Measurements from ENCODE around the gene ALAS1. TPM values are rescaled to one million over a fixed set of nuclear protein-coding genes. Genes with fewer than 3 reads are reported as not detected.
A peak's percentile ranks its signal among the peaks of the same experiment; 100 is the strongest.

ALAS1 gene
- total and polyA plus RNA-seq, 2 of the 13 experiments (the other 11 are each of a cell fraction or from before 2014, with no cell fraction given), result 36.0 to 43.2 TPM

GRCh38 chr3:52238193-52238760 is 40.3 kb downstream of the ALAS1 start (continued):
- peak; percentile 74 for TF ChIP-seq ARID4A (CRISPR knock-in tag; IDR thresholded peaks at IDR 0.05; ENCODE audit: borderline replicate concordance)
- TF ChIP-seq SRSF1 (optimal IDR thresholded peaks at IDR 0.05; ENCODE audit: low read depth, low read length), result no peak
- TF ChIP-seq GABPA (IDR thresholded peaks at IDR 0.05; ENCODE audit: low read depth, low read length), result no peak
- TF ChIP-seq GABPA (CRISPR knock-in tag; IDR thresholded peaks at IDR 0.05; ENCODE audit: low read depth), result peak; percentile 64
- TF ChIP-seq ZNF614 (CRISPR knock-in tag; IDR thresholded peaks at IDR 0.05; ENCODE audit: borderline replicate concordance), result peak; percentile 63; the same call in 1 of the 2 replicates
- TF ChIP-seq CSRNP1 (CRISPR knock-in tag; IDR thresholded peaks at IDR 0.05), result 0 out of 2 replicates have a peak, but pooled peaks have one; percentile 34
- peak; percentile 79 for TF ChIP-seq ELF1 (CRISPR knock-in tag; IDR thresholded peaks at IDR 0.05)
- 0 out of 2 replicates have a peak, but pooled peaks have one; percentile 38 for TF ChIP-seq ZNF441 (CRISPR knock-in tag; IDR thresholded peaks at IDR 0.05; ENCODE audit: borderline replicate concordance)
- TF ChIP-seq ZNF83 (CRISPR knock-in tag; IDR thresholded peaks at IDR 0.05; ENCODE audit: borderline replicate concordance), result 0 out of 2 replicates have a peak, but pooled peaks have one; percentile 70
- no peak for TF ChIP-seq ZNF558 (CRISPR knock-in tag; IDR thresholded peaks at IDR 0.05; ENCODE audit: borderline replicate concordance)
- peak; percentile 44; the same call in 1 of the 2 replicates for TF ChIP-seq CBX5 (CRISPR knock-in tag; IDR thresholded peaks at IDR 0.05; ENCODE audit: borderline replicate concordance)
- peak; percentile 46; the same call in 1 of the 2 replicates for TF ChIP-seq SNAPC5 (CRISPR knock-in tag; IDR thresholded peaks at IDR 0.05; ENCODE audit: borderline replicate concordance)
- TF ChIP-seq ETV5 (CRISPR knock-in tag; IDR thresholded peaks at IDR 0.05; ENCODE audit: borderline replicate concordance), result no peak; the same call in none of the 2 replicates
- TF ChIP-seq ZNF781 (CRISPR knock-in tag; IDR thresholded peaks at IDR 0.05; ENCODE audit: borderline replicate concordance, not compliant biosample characterization), result peak; percentile 45
- TF ChIP-seq ZNF335 (CRISPR knock-in tag; IDR thresholded peaks at IDR 0.05), result no peak
- TF ChIP-seq MXI1 (IDR thresholded peaks at IDR 0.05; ENCODE audit: borderline replicate concordance, low read depth, low read length), result peak; percentile 90
- peak; percentile 44; the same call in 1 of the 2 replicates for TF ChIP-seq JUNB (CRISPR knock-in tag; IDR thresholded peaks at IDR 0.05; ENCODE audit: borderline replicate concordance)
- TF ChIP-seq AHR (CRISPR knock-in tag; IDR thresholded peaks at IDR 0.05), result no peak
- TF ChIP-seq CENPT (CRISPR knock-in tag; IDR thresholded peaks at IDR 0.05; ENCODE audit: low read depth), result 0 out of 2 replicates have a peak, but pooled peaks have one; percentile 22
- TF ChIP-seq ZNF75D (CRISPR knock-in tag; IDR thresholded peaks at IDR 0.05; ENCODE audit: borderline replicate concordance), result no peak
- TF ChIP-seq NFYC (CRISPR knock-in tag; IDR thresholded peaks at IDR 0.05), result peak; percentile 16; the same call in 1 of the 2 replicates
- peak; percentile 85 for TF ChIP-seq TBX2 (CRISPR knock-in tag; IDR thresholded peaks at IDR 0.05; ENCODE audit: borderline replicate concordance)
- TF ChIP-seq ZNF713 (CRISPR knock-in tag; IDR thresholded peaks at IDR 0.05), result no peak
- TF ChIP-seq ZNF747 (CRISPR knock-in tag; IDR thresholded peaks at IDR 0.05; ENCODE audit: borderline replicate concordance), result no peak; the same call in 1 of the 2 replicates
- no peak; the same call in 1 of the 2 replicates for TF ChIP-seq SMAD1 (CRISPR knock-in tag; IDR thresholded peaks at IDR 0.05; ENCODE audit: borderline replicate concordance, low read depth)

All from HepG2 (cell line).